HG02885 (cell line): Measurements from ENCODE around the gene PCNT.
A peak's percentile ranks its signal among the peaks of the same experiment; 100 is the strongest.
"Not testable (repeated sequence)": the region's sequence is repeated elsewhere in the genome, so short reads cannot be mapped to it uniquely, and the experiment has no call there.

Experiments used
- ATAC-seq: cut with Tn5 transposase; IDR thresholded peaks from one replicate; pipeline ENCODE4 v1.9.1; 2021; ENCODE audit warnings: mild to moderate bottlenecking; ENCODE audit not compliant: unreplicated experiment, poor library complexity

The PCNT gene

DNA sequence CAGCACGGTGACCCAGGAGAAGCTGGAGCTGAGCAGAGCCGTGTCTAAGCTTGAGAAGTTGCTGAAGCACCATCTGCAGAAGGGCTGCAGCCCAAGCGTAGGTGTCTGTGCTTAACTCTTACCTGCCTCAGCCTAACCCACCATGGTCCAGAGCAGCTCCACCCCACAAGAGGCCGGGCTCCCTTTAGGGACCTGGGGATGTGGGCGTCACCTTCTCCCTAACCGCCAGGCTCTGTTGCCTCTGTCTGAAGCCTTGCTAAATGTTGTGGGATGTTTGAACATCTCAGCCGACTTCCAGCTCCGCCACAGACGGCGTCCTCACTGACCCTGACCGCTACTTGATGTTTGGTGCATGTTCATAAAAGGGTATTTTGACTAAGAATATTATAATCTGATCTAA, 114.3 kb downstream of the PCNT start:
- no peak for ATAC-seq

DNA sequence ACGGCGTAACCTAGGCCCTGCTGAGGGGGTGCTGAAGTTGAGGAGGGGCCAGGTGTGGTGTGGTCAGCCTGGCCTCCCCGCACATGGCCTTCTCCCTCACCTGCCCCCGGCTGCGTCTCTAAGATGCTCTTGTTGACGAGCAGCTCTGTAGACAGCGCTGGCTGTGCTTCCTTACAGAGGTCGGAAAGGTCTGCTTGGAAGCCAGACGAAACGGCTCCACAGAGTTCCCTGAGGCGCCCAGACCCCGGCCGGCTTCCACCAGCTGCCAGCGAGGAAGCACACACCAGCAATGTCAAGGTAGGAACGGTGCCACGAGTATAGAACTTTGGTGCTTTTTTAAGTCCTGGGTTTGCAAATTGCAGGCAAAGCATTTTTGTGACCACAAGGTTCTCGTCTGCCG, 116.0 kb downstream of the PCNT start:
- ATAC-seq, result no peak

GRCh38 chr21:46441331-46441730, 117.4 kb downstream of the PCNT start:
- no peak for ATAC-seq

DNA sequence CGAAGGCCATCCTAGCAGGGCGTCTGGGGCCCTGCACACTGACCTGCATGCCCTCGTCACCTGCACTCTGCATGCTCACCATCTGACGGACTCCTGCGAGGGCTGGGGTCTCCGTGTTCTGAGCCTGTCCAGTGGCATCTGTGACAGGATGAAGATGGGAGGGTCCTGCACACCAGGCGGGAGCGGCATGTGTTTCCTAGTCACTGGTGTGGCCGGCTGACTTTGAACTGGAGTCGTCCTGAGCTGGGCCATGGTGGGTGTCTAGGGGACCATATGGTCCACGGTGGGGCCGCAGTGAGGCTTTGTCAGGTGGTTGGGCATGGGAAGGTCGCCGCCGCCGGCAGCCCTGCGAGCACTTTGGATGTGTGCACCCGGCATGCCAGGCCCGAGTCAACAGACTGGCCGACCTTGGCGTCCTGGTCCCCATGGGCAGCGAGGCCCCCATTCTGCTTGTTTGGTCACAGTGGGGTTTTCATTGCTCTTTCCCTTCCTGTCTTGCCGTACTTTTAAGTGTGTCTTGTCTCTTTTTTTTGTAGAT, 118.1 kb downstream of the PCNT start:
- ATAC-seq, result no peak

DNA sequence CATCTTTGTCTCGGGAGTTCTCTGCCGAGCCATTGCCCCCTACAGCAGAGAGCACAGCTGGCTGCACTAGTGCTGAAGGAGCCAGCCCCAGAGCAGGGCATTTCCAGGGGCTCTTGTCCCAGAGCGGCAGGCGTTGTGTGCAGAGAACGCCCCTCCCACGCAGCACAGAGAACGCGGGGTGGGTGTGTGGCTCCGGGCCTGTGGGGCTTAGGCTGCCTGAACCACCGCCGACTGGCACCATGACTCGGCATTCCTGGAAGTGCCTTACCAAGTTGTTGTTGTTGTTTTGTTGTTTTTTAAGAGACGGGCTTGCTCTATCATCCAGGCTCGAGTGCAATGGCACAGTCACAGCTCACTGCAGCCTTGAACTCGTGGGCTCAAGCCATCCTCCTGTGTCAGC, 119.0 kb downstream of the PCNT start:
- ATAC-seq, result no peak

- ATAC-seq, result no peak
These were observed 120.0 kb downstream of the PCNT start for GRCh38 chr21:46443910-46444309.

- ATAC-seq, result no peak
These were observed 124.2 kb downstream of the PCNT start for GRCh38 chr21:46448108-46448507.

DNA sequence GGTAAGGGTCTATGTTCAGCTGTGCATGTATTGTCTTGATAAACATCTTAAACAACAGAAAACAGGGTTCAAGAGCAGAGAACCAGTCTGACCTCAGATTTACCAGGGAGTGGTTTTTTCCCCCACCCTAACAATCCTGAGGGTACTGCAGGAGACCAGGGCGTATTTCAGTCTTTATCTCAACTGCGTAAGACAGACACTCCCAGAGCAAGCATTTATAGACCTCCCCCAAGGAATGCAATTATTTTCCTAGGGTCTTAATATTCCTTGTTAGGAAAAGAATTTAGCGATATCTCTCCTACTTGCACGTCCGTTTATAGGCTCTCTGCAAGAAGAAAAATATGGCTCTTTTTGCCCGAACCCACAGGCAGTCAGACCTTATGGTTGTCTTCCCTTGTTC, 124.9 kb downstream of the PCNT start:
- not testable (repeated sequence) for ATAC-seq

DNA sequence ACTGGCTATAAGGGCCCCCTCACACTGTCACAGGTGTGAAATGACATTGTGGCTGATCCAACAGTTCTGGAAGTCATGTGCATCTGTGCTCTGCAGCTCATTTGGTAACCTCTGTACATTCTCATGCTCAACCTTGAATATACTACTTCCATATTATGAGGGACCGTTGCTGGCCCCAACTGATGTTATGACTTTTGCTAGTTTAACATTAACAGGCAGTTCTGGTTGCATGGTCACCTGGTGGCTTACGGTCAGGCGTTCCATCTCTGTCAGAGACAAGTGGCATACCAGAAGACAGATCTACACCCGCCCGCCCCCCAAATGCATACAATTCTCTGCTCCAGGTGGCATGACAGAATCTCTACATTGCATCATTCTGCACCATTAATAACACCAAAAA, 128.8 kb downstream of the PCNT start:
- ATAC-seq, result no peak

DNA sequence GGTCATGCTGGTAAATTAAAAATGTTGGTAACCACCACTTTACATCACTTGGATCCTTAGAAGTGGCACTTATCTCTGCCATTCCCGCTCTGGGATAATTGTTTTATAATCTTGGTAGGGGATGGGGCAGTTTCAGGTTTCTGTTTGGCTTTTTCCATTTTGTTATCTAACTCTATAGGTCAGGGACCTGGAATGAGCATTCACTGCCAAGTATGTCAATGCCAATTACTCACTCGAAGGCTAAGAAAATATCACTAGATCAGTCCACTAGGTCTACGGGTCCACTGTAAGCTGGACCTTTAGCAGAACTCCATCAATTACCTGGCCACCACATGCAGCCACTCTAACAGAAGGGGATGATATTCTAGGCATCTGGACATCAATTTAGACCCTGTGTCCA, 130.2 kb downstream of the PCNT start:
- no peak for ATAC-seq

DNA sequence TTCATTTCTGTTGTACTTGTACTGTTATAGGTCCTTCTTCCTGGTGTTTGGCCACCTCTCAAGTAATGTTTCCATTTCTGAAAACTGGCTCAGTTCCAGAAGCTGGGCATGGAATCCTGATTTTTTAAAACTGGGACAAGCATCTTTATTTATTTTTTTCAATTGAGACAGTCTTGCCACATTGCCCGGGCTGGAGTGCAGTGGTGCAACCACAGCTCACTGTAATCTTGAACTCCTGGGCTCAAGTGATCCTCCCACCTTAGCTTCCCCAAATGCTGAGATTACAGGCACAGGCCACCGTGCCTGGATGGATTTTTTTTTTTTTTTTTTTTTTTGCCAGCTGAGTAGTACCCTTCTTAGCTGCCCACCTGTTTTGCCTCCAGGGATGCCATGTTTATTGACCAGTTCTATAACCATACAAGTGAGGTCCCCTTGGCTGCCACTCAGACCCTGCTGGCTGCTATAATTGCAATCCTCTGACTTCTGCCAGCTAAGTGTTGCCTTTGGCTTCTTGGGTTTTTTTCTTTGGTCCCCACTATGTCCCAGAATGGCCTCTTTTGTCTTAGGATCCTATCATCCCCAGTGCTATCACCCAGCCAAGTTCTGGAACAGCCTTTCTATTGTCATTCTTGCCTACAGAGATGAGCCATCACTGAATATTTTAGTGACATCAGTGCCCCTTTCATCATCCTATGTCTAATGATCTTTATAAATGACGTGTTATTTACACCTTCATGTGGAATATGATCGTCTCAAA, 130.9 kb downstream of the PCNT start:
- no peak for ATAC-seq

DNA sequence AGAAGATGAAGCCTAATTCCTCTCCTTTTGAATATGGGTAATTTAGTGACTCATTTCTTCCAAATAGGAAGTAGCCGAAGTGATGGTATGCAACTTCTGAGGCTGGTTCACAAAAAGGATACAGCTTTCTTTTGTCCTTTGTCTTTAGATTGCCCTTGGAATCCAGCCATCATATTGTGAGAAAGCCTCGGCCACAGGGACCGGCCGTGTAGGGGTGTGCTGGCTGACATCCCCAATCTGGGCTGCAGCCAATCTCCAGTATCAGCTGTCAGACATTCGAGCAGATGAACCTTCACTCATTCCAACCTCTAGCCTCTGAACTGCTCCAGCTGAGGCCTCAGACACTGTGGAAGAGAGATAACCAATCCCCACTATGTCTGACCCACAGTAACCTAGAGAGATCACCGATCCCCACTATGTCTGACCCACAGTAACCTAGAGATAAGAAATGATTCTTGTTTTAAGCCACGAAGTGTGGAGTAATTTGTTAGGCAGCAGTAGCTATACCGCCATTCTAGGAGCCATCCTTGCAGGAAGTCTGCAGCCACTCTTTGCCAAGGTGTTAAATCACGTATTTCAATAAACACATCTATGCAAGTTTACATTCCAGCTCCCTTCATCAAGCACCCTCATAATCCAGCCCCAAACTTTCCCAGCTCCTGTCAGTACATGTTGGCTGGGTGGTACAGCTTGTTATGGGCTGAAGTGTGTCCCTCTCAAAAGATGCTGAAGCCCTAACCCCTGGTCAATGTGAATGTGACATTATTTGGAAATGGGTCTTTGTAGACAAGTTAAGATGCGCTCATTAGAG, 131.8 kb downstream of the PCNT start:
- ATAC-seq, result no peak

DNA sequence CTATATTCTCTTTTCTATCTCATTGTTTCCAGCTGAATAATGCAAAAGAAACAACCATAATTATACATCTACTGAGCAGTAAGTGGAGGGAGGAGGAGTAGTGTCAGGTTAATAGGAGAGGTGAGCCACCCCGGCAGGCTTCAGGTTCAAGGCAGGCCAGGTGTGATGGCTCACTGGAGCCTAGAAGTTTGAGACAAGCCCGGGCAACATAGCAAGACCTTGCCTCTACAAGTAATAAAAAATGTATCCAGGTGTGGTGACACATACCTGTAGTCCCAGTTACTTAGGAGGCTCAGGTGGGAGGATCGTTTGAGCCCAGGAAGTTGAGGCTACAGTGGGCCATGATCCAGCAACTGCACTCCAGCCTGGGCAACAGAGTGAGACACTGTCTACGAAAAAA, 132.8 kb downstream of the PCNT start:
- no peak for ATAC-seq

GRCh38 chr21:46457801-46458314, 133.9 kb downstream of the PCNT start:
- peak; percentile 23 for ATAC-seq

- peak; percentile 95 for ATAC-seq
These were observed 134.5 kb downstream of the PCNT start, which contains the start of gene DIP2A for GRCh38 chr21:46458315-46459023. Gene DIP2A (plus strand): TSS chr21:46458891. CDS start chr21:46459132, 241 bp downstream.

GRCh38 chr21:46459024-46459355, 135.0 kb downstream of the PCNT start:
- no peak for ATAC-seq

DNA sequence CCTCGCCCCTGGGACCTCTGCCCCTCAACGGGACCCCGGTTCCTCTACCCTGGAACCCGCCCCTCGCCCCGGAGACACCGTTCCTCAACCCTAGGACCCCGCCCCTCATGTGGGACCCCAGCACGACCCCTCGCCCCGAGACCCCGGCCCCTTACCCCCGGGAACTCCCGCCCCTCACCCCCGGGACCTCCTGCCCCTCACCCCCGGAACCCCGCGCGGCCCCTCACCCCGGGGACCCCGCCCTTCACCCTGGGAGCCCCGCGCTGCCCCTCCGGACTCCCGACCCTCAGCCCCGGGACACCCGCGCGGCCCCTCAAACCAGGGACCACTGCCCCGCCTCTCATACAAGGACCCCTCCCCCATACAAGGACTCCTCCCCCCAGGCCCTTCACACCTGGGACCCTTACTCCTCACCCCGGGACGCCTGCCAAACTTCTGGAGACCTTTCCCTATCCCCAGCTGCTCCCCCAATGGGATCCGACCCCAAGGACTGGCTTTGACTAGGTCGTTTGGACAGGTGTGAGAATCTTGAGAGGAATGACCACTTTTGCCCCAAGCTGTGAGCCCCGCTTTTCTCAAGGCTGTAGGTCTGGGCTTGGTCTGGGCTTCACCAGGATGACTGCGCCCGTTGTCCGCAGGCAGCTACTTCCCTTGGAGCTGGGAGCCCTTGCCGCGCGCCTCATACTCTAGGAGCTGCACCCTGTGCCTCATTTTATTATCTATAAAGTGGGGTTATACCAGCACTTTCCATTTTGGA, 135.6 kb downstream of the PCNT start:
- no peak for ATAC-seq

- no peak for ATAC-seq
These were observed 138.0 kb downstream of the PCNT start for GRCh38 chr21:46461909-46462308.

- ATAC-seq, result not testable (repeated sequence)
These were observed 141.2 kb downstream of the PCNT start for GRCh38 chr21:46465153-46465552.

- no peak for ATAC-seq
These were observed 141.7 kb downstream of the PCNT start for GRCh38 chr21:46465651-46466050.
